ENCODE data around the gene FGGY. TPM values are rescaled to one million over a fixed set of nuclear protein-coding genes. Genes with fewer than 3 reads are reported as not detected.

Gene FGGY
- total and polyA plus RNA-seq, 2 donors (not counting 1 experiment from before 2014, with no cell fraction given): 6.1 to 38.5 TPM

DNA sequence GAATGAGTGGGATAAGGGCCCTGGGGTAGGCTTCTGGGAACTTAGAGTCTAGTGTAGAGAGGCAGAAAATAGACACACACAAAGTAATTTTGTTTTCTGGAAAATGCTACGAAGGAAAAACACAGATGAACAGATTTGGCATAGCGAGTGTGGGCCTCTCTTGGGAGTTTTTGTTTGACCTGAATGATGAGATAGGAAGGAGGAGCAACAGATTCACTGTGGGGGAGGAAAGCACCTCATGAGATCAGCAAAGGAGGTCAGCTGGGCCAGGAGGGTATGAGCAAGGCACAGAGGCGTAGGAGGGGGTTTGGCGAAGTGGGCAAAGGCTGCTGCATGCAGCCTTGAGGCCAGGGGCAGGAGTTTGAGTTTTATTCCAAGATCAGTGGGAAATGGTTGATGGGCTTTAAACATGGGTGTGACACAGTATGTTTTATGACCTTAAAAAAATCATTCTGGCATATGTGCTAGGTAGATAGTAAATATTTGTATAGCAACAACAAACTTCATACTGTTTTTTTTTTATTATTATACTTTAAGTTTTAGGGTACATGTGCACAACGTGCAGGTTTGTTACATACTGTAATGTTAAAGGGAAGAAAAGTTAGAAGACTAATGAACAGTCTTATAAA, 57.9 kb downstream of the FGGY start:
- 64% methylated on average over 4 of the region's 5 CpGs for WGBS (ENCODE audit: insufficient coverage)
- Histone ChIP-seq H3K4me2 (replicated peaks; ENCODE audit: low read depth, low read length, poor library complexity, severe bottlenecking) (no peak overlapping the region), H3K9ac (ENCODE audit: low read length) (no peak overlapping the region), H3K79me2 (ENCODE audit: control insufficient read depth, insufficient read depth, low read length) (no peaks in the 10 kb centered on the region), H3K4me3 (ENCODE audit: control extremely low read depth in 1 of 5, extremely low read depth in 1 of 5, insufficient read depth in 1 of 5, low read depth in 2 of 5, low read length in 4 of 5) (no peak overlapping the region), H3K27me3 (replicated peaks in 1 of 4; ENCODE audit: control extremely low read depth in 1 of 4, control insufficient read depth in 3 of 4, insufficient read depth in 4 of 4, low read length in 3 of 4) (no peaks in the 10 kb centered on the region), H3K36me3 (replicated peaks in 1 of 2; ENCODE audit: control extremely low read depth in 1 of 2, control insufficient read depth in 1 of 2, extremely low read depth in 1 of 2, insufficient read depth in 2 of 2, low read length in 1 of 2) (no peaks in the 10 kb centered on the region), H2AFZ (ENCODE audit: insufficient read depth, low read depth, low read length, poor library complexity, severe bottlenecking) (no peak overlapping the region), H3K9me3 (ENCODE audit: control extremely low read depth in 1 of 3, control insufficient read depth in 2 of 3, insufficient read depth in 1 of 3, low read length in 2 of 3) (no peaks in the 10 kb centered on the region), H3K4me1 (ENCODE audit: control insufficient read depth in 2 of 2, insufficient read depth in 2 of 2, low read length in 2 of 2) (no peaks in the 10 kb centered on the region), H4K20me1 (ENCODE audit: control insufficient read depth, insufficient read depth, low read length, poor library complexity, severe bottlenecking) (no peaks in the 10 kb centered on the region), H3K27ac (ENCODE audit: low read length in 2 of 2) (no peak overlapping the region)
- Mint-ChIP-seq H3K27me3 (no peaks in the 10 kb centered on the region), H3K4me3 (no peak overlapping the region), H3K9me3 (ENCODE audit: insufficient read depth) (no peaks in the 10 kb centered on the region), H3K27ac (peak overlapping the region; percentile 56), H3K4me1 (peaks cover 18% of the 10 kb centered on the region)
- DNase-seq (no peak), ATAC-seq (ENCODE audit: low read depth) (peak; percentile 14)
- TF ChIP-seq, protein P1, sequence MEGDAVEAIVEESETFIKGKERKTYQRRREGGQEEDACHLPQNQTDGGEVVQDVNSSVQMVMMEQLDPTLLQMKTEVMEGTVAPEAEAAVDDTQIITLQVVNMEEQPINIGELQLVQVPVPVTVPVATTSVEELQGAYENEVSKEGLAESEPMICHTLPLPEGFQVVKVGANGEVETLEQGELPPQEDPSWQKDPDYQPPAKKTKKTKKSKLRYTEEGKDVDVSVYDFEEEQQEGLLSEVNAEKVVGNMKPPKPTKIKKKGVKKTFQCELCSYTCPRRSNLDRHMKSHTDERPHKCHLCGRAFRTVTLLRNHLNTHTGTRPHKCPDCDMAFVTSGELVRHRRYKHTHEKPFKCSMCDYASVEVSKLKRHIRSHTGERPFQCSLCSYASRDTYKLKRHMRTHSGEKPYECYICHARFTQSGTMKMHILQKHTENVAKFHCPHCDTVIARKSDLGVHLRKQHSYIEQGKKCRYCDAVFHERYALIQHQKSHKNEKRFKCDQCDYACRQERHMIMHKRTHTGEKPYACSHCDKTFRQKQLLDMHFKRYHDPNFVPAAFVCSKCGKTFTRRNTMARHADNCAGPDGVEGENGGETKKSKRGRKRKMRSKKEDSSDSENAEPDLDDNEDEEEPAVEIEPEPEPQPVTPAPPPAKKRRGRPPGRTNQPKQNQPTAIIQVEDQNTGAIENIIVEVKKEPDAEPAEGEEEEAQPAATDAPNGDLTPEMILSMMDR (IDR thresholded peaks at IDR 0.05): no peak
- TF ChIP-seq EZH2 (IDR thresholded peaks at IDR 0.05; ENCODE audit: borderline replicate concordance, insufficient read depth, low read depth, low read length, poor library complexity, severe bottlenecking): no peak
- ChIA-PET POLR2A (no interaction called here), CTCF (interaction anchor here (0.6 kb wide), 1 partner anchor 349 kb away, joined by 4 read pairs; no protein-coding TSS in a partner anchor)
- intact Hi-C loops (cut with micrococcal nuclease): no loop called here

DNA sequence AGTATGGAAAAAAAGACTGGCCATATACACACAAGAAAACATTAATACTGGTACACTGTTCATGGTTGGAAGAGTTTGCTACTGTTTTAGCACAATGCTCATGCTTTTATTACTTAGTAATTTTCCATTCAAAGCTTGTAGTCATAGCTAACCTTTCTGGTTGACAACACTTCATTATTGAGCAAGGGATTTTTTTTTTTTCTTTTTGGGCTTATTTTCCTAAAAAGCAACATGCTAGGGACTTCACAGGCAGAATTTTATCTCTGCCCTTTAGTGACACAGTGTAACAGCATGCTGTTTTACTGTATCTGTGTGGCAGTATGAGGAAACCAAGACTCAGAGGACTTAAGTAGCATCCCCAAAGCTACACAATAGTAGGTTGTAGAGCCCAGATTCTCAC, 58.5 kb downstream of the FGGY start:
- no peak overlapping the region for H3K4me2 ChIP-seq (replicated peaks; ENCODE audit: low read depth, low read length, poor library complexity, severe bottlenecking)
- POLR2A ChIA-PET: no interaction called here
- CTCF ChIA-PET: interaction anchor here (0.6 kb wide), 1 partner anchor 348 kb away, joined by 4 read pairs; no protein-coding TSS in a partner anchor

More for the DNA sequence above, 58.5 kb downstream of the FGGY start:
- Histone ChIP-seq H3K79me2 (ENCODE audit: control insufficient read depth, insufficient read depth, low read length) (no peaks in the 10 kb centered on the region), H3K27ac (ENCODE audit: low read length in 2 of 2) (no peak overlapping the region), H3K4me1 (ENCODE audit: control insufficient read depth in 2 of 2, insufficient read depth in 2 of 2, low read length in 2 of 2) (no peaks in the 10 kb centered on the region), H3K9me3 (ENCODE audit: control extremely low read depth in 1 of 3, control insufficient read depth in 2 of 3, insufficient read depth in 1 of 3, low read length in 2 of 3) (no peaks in the 10 kb centered on the region), H3K27me3 (replicated peaks in 1 of 4; ENCODE audit: control extremely low read depth in 1 of 4, control insufficient read depth in 3 of 4, insufficient read depth in 4 of 4, low read length in 3 of 4) (no peaks in the 10 kb centered on the region), H3K4me3 (ENCODE audit: control extremely low read depth in 1 of 5, extremely low read depth in 1 of 5, insufficient read depth in 1 of 5, low read depth in 2 of 5, low read length in 4 of 5) (no peak overlapping the region), H4K20me1 (ENCODE audit: control insufficient read depth, insufficient read depth, low read length, poor library complexity, severe bottlenecking) (no peaks in the 10 kb centered on the region), H3K9ac (ENCODE audit: low read length) (no peak overlapping the region), H2AFZ (ENCODE audit: insufficient read depth, low read depth, low read length, poor library complexity, severe bottlenecking) (no peak overlapping the region), H3K36me3 (replicated peaks in 1 of 2; ENCODE audit: control extremely low read depth in 1 of 2, control insufficient read depth in 1 of 2, extremely low read depth in 1 of 2, insufficient read depth in 2 of 2, low read length in 1 of 2) (no peaks in the 10 kb centered on the region)
- H3K27me3 Mint-ChIP-seq: no peaks in the 10 kb centered on the region
- no peak for TF ChIP-seq EZH2 (IDR thresholded peaks at IDR 0.05; ENCODE audit: borderline replicate concordance, insufficient read depth, low read depth, low read length, poor library complexity, severe bottlenecking)
- TF ChIP-seq, protein P1 (IDR thresholded peaks at IDR 0.05): no peak
- no peak for DNase-seq
- peak; percentile 17 for ATAC-seq (ENCODE audit: low read depth)
- H3K4me1 Mint-ChIP-seq: peaks cover 18% of the 10 kb centered on the region
- H3K9me3 Mint-ChIP-seq (ENCODE audit: insufficient read depth): no peaks in the 10 kb centered on the region
- no peak overlapping the region for H3K27ac Mint-ChIP-seq
- intact Hi-C loops (cut with micrococcal nuclease): no loop called here
- H3K4me3 Mint-ChIP-seq: no peak overlapping the region
